GM18507 (cell line): ENCODE data around the gene TTYH2.
"Not testable (repeated sequence)": the region's sequence is repeated elsewhere in the genome, so short reads cannot be mapped to it uniquely, and the experiment has no call there.

Experiments used
- DNase-seq: peaks from one replicate; pipeline ENCODE4 v3.0.0; 2011; ENCODE audit warnings: low read depth; ENCODE audit not compliant: insufficient read length; ENCODE audit errors: extremely low spot score
- FAIRE-seq: peaks from 2 replicates; lab custom pipeline; 2011; peaks lifted over from hg19 to GRCh38; lab: Jason Lieb, UNC

The TTYH2 gene

GRCh38 chr17:74250324-74250995, 37.1 kb downstream of the TTYH2 start:
- no peak for FAIRE-seq

GRCh38 chr17:74251051-74251450, 37.7 kb downstream of the TTYH2 start:
- DNase-seq = no peak
- no peak for FAIRE-seq

More at GRCh38 chr17:74250324-74250995, 37.1 kb downstream of the TTYH2 start:
- DNase-seq = no peak

DNA sequence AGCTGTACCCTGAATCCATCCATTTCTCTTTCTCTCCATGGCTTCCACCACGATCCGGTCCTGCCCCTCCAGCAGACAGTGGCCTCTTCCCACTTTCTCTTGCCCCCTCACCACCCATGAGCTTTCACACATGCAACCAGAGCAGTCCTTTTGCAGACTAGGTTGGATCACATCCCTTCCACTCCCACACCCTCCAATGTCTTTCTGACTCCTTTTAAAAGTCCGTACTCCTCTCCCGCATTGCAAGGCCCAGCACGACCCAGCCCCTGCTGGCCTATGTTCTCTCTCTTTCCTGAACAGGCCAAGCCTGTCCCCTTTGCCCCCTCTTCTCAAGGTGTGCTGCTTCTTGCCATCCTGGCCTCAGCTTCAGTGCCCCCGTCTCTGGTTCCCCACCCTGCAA, 38.2 kb downstream of the TTYH2 start:
- no peak for FAIRE-seq
- no peak for DNase-seq

DNA sequence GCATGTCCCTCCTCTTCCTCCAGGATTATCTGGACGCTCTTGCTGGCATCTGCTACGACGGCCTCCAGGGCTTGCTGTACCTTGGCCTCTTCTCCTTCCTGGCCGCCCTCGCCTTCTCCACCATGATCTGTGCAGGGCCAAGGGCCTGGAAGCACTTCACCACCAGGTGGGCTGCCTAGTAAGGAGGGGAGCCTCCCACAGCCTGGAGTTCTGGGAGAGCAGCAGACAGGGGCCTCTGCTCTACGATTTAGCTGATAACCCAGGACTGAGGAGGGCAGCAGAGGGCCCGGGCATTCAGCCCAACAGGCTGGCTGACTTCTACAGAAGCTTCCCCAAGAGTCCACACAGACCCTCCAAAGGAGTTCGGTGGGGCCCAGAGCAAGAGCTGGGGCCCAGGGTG, 38.8 kb downstream of the TTYH2 start:
- FAIRE-seq = no peak

DNA sequence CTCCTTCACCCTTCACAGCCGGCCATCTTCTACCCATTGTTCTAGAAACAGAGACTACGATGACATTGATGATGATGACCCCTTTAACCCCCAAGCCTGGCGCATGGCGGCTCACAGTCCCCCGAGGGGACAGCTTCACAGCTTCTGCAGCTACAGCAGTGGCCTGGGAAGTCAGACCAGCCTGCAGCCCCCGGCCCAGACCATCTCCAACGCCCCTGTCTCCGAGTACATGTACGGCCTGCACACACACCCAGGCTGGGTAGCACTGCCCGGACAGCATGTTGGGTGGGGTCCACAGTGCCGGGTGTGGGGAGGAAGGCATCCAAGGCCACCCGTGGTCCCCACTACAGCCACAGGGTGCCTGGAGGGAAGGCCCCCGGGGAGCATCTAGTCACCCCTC, 39.7 kb downstream of the TTYH2 start:
- DNase-seq (no peak), FAIRE-seq (no peak)

More for the DNA sequence above, 38.8 kb downstream of the TTYH2 start:
- no peak for DNase-seq

GRCh38 chr17:74257311-74257710, 43.9 kb downstream of the TTYH2 start:
- no peak for FAIRE-seq
- no peak for DNase-seq

DNA sequence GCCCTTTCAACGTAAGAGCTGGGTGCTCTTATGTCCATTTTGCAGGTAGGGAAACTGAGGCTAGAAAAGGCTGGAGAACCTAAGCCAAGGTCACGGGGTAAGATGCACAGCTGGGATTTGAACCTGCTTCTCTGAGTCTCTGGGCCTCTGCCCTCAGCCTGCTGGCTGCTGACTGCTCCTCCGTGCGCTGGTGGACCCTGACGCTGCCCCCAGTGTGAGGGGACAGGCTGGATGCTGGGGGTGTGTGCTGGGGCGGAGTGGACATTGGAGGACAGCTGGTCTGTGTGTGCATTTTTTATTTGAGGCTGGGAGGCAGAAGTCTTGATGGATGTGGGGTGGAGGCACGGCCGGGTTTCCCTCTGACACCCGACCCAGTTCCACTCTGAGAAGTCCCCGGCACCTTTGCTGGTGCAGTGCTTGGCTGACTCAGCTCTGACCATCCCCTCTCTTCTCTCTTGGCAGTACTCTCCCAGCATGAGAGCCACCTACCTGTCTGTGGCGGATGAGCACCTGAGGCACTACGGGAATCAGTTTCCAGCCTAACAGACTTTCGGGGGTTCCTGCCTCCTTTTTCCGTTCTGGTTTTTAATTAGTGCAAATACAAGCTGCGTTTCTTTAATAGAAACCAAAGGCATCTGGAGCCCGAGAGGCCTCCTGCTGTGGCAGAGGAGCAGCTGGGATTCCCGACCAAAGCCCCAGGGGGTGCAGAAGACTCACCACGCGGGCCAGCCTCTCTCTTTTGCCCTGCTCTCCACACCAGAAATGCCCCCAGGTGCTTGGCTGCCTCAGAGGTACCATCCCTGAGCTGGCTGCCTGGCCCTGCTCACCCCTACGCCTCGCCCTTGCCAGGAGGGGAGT, 46.5 kb downstream of the TTYH2 start:
- no peak for FAIRE-seq
- no peak for DNase-seq

DNA sequence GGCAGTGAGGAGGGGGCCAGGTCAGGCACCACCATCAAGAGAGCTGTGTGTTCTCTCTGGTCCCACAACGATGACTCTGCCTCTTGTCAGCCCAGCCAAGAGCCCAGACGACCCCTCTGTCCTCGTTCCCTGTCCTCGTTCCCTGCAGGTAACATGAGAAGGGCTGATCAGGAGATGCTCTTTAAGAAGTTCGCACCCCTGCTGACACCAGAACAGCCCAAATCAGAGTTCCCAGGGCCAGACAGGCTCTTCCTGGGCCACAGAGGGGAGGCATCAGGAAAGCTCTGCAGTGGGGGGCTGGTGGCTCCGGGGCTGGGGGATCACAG, 47.1 kb downstream of the TTYH2 start:
- DNase-seq = no peak
- FAIRE-seq = no peak

DNA sequence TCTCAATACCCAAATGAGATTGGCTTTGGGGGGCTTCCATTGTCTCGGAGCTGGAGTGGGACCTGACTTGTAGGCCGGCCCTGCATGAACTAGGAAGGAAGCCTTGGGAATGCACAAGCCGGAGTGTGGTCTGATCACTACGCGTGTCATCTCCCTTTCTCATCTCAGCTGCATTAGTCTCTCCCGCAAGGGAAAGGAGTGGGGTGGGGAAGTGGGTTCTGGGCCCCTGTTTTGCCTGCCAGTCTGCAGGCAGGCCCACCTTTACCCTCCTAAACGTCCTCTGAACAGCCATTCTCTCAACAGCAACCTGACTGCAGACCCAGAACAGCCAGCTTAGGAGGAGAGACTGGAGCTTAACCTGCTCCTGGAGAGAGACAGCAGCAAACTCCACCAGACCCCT, 49.2 kb downstream of the TTYH2 start:
- DNase-seq (no peak), FAIRE-seq (no peak)

- not testable (repeated sequence) for DNase-seq, FAIRE-seq
Measured at GRCh38 chr17:74267054-74267453, 53.7 kb downstream of the TTYH2 start.

- no peak for DNase-seq
- no peak for FAIRE-seq
Measured at GRCh38 chr17:74267579-74267978, 54.2 kb downstream of the TTYH2 start.

GRCh38 chr17:74267987-74268499, 54.7 kb downstream of the TTYH2 start:
- DNase-seq (no peak), FAIRE-seq (no peak)

- FAIRE-seq (no peak), DNase-seq (no peak)
Measured at GRCh38 chr17:74268558-74268957, 55.2 kb downstream of the TTYH2 start.

GRCh38 chr17:74270333-74270732, 57.0 kb downstream of the TTYH2 start:
- FAIRE-seq = no peak
- DNase-seq = no peak

DNA sequence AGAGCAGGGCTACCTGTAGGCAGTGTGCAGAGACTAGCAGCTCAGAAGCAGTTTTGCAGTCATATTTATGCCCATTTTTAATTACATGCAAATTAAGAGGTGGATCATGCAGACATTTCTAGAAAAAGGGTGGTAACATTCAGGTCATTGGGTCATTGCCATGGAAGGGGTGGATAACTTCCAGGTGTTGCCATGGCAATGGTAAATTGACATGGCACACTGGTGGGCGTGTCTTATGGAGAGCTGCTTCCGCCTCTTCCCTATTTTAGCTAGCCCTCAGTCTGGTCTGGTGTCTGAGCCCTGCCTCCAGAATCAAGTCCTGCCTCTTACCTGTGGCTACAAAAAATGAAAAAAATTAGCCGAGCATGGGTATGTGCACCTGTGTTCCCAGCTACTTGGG, 57.9 kb downstream of the TTYH2 start:
- FAIRE-seq (no peak), DNase-seq (no peak)

DNA sequence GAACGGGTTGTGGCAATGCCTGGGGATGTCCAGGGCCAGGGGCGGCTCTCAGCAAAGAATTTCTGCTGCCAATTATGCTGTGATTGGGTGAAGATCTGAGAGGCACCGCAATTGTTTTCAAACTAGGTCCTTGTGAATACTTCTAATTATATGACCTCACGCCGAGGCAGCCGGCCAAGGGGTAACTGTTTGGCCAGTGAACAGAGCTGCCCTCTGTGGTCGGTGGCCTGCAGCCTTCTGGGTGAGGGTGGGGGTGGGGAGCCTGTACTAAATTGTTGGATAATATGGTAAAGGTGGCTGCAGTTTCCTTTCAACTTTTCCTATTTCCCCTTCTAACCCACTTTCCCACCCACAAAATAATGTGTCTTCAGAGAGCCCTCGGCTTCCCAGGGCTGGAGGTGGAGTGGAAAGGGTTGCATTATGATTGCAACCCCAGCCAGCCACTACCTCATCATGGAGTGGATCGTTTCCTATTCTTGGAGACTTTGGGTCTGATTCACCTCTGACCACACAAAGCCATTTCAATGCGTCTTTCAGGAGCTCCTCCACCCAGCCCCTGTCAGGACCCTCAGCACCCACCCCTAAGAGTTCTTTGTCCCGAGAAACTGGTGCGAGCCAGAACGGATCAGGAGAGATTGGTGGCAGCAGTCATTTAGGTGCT, 58.7 kb downstream of the TTYH2 start:
- no peak for DNase-seq

GRCh38 chr17:74272731-74273201, 59.4 kb downstream of the TTYH2 start:
- DNase-seq (no peak), FAIRE-seq (no peak)

More for the DNA sequence above, 58.7 kb downstream of the TTYH2 start:
- no peak for FAIRE-seq

GRCh38 chr17:74274060-74274708, 60.8 kb downstream of the TTYH2 start, which contains the start of gene DNAI2:
Gene DNAI2, plus strand, starts transcription at chr17:74274234. Its CDS starts 7,584 bp downstream, at chr17:74281818.
- no peak for FAIRE-seq
- DNase-seq = no peak

- FAIRE-seq (no peak), DNase-seq (no peak)
Measured at GRCh38 chr17:74274709-74275340, 61.5 kb downstream of the TTYH2 start.
